ENCODE measurements around the gene TMEM235.

Gene TMEM235

GRCh38 chr17:78219396-78220150 is 11.9 kb upstream of the TMEM235 start (continued):
- no peak for TF ChIP-seq ZNF704 (tag by site-specific recombination; IDR thresholded peaks at IDR 0.05)
- no peak for TF ChIP-seq YY1 (tag by site-specific recombination; IDR thresholded peaks at IDR 0.05)
- TF ChIP-seq, protein P1, sequence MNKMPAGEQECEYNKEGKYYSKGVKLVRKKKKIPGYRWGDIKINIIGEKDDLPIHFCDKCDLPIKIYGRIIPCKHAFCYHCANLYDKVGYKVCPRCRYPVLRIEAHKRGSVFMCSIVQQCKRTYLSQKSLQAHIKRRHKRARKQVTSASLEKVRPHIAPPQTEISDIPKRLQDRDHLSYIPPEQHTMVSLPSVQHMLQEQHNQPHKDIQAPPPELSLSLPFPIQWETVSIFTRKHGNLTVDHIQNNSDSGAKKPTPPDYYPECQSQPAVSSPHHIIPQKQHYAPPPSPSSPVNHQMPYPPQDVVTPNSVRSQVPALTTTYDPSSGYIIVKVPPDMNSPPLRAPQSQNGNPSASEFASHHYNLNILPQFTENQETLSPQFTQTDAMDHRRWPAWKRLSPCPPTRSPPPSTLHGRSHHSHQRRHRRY (tag by site-specific recombination; IDR thresholded peaks at IDR 0.05): no peak
- TF ChIP-seq ZNF423 (tag by site-specific recombination; IDR thresholded peaks at IDR 0.05): no peak
- no peak for TF ChIP-seq ZNF529 (tag by site-specific recombination; IDR thresholded peaks at IDR 0.05; ENCODE audit: insufficient replicate concordance)
- TF ChIP-seq ZNF341 (tag by site-specific recombination; IDR thresholded peaks at IDR 0.05; ENCODE audit: low read depth): no peak
- no peak for TF ChIP-seq ZNF549 (tag by site-specific recombination; IDR thresholded peaks at IDR 0.05)
- TF ChIP-seq ZNF114 (tag by site-specific recombination; IDR thresholded peaks at IDR 0.05): no peak
- TF ChIP-seq, protein P2, sequence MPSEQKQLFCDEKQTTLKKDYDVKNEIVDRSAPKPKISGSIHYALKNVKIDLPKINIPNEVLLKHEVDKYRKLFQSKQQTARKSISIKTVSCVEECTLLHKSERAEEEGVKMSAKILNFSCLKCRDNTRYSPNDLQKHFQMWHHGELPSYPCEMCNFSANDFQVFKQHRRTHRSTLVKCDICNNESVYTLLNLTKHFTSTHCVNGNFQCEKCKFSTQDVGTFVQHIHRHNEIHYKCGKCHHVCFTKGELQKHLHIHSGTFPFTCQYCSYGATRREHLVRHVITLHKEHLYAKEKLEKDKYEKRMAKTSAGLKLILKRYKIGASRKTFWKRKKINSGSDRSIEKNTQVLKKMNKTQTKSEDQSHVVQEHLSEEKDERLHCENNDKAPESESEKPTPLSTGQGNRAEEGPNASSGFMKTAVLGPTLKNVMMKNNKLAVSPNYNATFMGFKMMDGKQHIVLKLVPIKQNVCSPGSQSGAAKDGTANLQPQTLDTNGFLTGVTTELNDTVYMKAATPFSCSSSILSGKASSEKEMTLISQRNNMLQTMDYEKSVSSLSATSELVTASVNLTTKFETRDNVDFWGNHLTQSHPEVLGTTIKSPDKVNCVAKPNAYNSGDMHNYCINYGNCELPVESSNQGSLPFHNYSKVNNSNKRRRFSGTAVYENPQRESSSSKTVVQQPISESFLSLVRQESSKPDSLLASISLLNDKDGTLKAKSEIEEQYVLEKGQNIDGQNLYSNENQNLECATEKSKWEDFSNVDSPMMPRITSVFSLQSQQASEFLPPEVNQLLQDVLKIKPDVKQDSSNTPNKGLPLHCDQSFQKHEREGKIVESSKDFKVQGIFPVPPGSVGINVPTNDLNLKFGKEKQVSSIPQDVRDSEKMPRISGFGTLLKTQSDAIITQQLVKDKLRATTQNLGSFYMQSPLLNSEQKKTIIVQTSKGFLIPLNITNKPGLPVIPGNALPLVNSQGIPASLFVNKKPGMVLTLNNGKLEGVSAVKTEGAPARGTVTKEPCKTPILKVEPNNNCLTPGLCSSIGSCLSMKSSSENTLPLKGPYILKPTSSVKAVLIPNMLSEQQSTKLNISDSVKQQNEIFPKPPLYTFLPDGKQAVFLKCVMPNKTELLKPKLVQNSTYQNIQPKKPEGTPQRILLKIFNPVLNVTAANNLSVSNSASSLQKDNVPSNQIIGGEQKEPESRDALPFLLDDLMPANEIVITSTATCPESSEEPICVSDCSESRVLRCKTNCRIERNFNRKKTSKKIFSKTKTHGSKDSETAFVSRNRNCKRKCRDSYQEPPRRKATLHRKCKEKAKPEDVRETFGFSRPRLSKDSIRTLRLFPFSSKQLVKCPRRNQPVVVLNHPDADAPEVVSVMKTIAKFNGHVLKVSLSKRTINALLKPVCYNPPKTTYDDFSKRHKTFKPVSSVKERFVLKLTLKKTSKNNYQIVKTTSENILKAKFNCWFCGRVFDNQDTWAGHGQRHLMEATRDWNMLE (tag by site-specific recombination; conservative IDR thresholded peaks at IDR 0.05; ENCODE audit: low read depth): no peak
- no peak for TF ChIP-seq ZNF449 (tag by site-specific recombination; IDR thresholded peaks at IDR 0.05)
- TF ChIP-seq ZBTB8A (tag by site-specific recombination; IDR thresholded peaks at IDR 0.05): peak; percentile 44
- TF ChIP-seq, protein P3, sequence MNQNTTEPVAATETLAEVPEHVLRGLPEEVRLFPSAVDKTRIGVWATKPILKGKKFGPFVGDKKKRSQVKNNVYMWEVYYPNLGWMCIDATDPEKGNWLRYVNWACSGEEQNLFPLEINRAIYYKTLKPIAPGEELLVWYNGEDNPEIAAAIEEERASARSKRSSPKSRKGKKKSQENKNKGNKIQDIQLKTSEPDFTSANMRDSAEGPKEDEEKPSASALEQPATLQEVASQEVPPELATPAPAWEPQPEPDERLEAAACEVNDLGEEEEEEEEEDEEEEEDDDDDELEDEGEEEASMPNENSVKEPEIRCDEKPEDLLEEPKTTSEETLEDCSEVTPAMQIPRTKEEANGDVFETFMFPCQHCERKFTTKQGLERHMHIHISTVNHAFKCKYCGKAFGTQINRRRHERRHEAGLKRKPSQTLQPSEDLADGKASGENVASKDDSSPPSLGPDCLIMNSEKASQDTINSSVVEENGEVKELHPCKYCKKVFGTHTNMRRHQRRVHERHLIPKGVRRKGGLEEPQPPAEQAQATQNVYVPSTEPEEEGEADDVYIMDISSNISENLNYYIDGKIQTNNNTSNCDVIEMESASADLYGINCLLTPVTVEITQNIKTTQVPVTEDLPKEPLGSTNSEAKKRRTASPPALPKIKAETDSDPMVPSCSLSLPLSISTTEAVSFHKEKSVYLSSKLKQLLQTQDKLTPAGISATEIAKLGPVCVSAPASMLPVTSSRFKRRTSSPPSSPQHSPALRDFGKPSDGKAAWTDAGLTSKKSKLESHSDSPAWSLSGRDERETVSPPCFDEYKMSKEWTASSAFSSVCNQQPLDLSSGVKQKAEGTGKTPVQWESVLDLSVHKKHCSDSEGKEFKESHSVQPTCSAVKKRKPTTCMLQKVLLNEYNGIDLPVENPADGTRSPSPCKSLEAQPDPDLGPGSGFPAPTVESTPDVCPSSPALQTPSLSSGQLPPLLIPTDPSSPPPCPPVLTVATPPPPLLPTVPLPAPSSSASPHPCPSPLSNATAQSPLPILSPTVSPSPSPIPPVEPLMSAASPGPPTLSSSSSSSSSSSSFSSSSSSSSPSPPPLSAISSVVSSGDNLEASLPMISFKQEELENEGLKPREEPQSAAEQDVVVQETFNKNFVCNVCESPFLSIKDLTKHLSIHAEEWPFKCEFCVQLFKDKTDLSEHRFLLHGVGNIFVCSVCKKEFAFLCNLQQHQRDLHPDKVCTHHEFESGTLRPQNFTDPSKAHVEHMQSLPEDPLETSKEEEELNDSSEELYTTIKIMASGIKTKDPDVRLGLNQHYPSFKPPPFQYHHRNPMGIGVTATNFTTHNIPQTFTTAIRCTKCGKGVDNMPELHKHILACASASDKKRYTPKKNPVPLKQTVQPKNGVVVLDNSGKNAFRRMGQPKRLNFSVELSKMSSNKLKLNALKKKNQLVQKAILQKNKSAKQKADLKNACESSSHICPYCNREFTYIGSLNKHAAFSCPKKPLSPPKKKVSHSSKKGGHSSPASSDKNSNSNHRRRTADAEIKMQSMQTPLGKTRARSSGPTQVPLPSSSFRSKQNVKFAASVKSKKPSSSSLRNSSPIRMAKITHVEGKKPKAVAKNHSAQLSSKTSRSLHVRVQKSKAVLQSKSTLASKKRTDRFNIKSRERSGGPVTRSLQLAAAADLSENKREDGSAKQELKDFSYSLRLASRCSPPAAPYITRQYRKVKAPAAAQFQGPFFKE (tag by site-specific recombination; IDR thresholded peaks at IDR 0.05; ENCODE audit: borderline replicate concordance): no peak
- TF ChIP-seq ZBTB44 (tag by site-specific recombination; IDR thresholded peaks at IDR 0.05): no peak
- TF ChIP-seq ZNF626 (tag by site-specific recombination; IDR thresholded peaks at IDR 0.05): no peak
- TF ChIP-seq, protein P4, sequence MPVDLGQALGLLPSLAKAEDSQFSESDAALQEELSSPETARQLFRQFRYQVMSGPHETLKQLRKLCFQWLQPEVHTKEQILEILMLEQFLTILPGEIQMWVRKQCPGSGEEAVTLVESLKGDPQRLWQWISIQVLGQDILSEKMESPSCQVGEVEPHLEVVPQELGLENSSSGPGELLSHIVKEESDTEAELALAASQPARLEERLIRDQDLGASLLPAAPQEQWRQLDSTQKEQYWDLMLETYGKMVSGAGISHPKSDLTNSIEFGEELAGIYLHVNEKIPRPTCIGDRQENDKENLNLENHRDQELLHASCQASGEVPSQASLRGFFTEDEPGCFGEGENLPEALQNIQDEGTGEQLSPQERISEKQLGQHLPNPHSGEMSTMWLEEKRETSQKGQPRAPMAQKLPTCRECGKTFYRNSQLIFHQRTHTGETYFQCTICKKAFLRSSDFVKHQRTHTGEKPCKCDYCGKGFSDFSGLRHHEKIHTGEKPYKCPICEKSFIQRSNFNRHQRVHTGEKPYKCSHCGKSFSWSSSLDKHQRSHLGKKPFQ (tag by site-specific recombination; IDR thresholded peaks at IDR 0.05): 0 out of 2 replicates have a peak, but pooled peaks have one; percentile 35
- no peak for TF ChIP-seq ZNF830 (tag by site-specific recombination; IDR thresholded peaks at IDR 0.05; ENCODE audit: low read depth)
- TF ChIP-seq ZBTB17 (tag by site-specific recombination; IDR thresholded peaks at IDR 0.05): 0 out of 2 replicates have a peak, but pooled peaks have one; percentile 23

Measured in HEK293 (cell line).